ENCODE measurements around the gene CYP4F8. TPM values are rescaled to one million over a fixed set of nuclear protein-coding genes. Genes with fewer than 3 reads are reported as not detected.

Gene CYP4F8
- total RNA-seq, 2 experiments from 2014 or later = not detected

DNA sequence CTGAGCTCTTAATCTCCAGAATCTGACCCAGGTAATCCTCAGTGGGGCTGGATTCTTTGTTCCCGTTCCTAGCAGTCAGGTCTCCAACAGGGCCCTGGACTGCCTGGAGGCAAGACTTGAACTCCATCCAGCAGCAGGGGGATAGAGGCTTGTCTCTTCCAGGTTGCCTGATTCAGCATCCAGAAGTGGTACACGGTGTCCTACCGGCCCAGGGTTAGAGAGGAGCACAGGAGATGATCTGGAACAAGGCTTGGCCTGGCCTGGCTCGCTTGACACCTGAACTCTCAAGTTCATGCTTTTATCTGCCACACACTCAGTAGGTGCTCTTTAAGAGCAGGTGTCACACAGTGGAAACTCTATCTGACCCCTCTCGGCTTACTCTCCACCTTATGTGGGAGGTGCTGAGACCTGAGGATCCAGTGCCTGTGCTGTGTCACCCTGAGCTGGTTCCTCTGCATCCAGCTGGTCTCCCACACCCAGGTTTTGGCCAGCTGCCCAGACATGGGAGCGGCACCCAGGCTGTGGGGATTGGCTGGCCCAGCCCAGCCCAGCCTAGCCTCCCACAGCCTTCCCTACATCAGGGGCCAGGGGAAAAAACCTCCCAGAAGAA, 25.4 kb downstream of the CYP4F8 start, which contains the start of gene CYP4F3:
TSS of gene CYP4F3 (plus strand) at position 604 of the 610 bp plus-strand sequence. CDS start 519 bp downstream, outside the sequence.
- Histone ChIP-seq H2AFZ (ENCODE audit: low read length) (no peak within 1 kb of the TSS), H3K79me2 (ENCODE audit: insufficient read depth, low read depth, low read length) (no peaks in the 10 kb centered on the region), H3K4me3 (ENCODE audit: low read depth, low read length, poor library complexity, severe bottlenecking) (no peak within 1 kb of the TSS), H4K20me1 (ENCODE audit: insufficient read depth, low read length) (no peaks in the 10 kb centered on the region), H3K9me2 (ENCODE audit: insufficient read depth, low read length) (no peaks in the 10 kb centered on the region), H3K4me2 (ENCODE audit: low read length) (no peak within 1 kb of the TSS), H3K36me3 (ENCODE audit: insufficient read depth, low read length) (no peaks in the 10 kb centered on the region), H3K4me1 (ENCODE audit: insufficient read depth, low read length, poor library complexity, severe bottlenecking) (no peaks in the 10 kb centered on the region), H3K27ac (ENCODE audit: low read depth, low read length, poor library complexity, severe bottlenecking) (no peak within 1 kb of the TSS), H3K9me3 (ENCODE audit: low read length) (no peaks in the 10 kb centered on the region)
- TF ChIP-seq CTCF (conservative IDR thresholded peaks at IDR 0.05; ENCODE audit: low read length) = no peak
- TF ChIP-seq EZH2phosphoT487 (IDR thresholded peaks at IDR 0.05; ENCODE audit: borderline replicate concordance, low read depth, low read length) = no peak
- ChIA-PET CTCF (ENCODE audit: unreplicated experiment) (no interaction called here), POLR2A (no interaction called here)
- BruUV-seq (replicated peaks) = no TSS peak
- intact Hi-C loops (cut with micrococcal nuclease; ENCODE audit: unreplicated experiment) = no loop called here
- no peak for DNase-seq (ENCODE audit: low spot score)

DNA sequence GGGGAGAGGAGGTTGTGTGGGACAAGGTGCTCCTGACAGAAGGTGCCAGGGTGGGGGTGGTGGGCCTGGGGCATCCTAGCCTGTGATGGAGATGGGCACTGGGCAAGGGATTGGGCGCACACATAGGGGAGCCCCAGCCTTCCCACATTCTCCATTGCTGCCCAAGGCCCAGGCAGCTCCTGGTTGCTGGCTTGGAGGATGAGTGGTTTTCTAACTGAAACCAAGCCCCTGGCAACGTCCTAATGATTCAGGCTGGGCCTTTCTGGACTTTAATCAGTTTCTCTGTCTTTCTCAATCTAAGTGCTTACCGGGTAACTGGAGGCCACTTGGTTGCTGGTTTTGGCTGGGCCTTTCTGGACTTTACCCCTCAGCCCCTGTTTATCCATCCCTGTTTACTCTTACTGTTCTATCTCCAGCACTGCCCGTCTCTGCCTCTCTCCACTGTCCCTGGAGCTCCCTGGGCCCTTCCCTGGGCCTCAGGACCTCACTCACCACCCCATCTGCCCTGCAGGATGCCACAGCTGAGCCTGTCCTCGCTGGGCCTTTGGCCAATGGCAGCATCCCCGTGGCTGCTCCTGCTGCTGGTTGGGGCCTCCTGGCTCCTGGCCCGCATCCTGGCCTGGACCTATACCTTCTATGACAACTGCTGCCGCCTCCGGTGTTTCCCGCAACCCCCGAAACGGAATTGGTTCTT, 26.0 kb downstream of the CYP4F8 start:
- Histone ChIP-seq H3K4me3 (ENCODE audit: low read depth, low read length, poor library complexity, severe bottlenecking) (no peak overlapping the region), H3K4me2 (ENCODE audit: low read length) (no peak overlapping the region), H3K36me3 (ENCODE audit: insufficient read depth, low read length) (no peaks in the 10 kb centered on the region), H4K20me1 (ENCODE audit: insufficient read depth, low read length) (no peaks in the 10 kb centered on the region), H3K27ac (ENCODE audit: low read depth, low read length, poor library complexity, severe bottlenecking) (no peak overlapping the region), H3K79me2 (ENCODE audit: insufficient read depth, low read depth, low read length) (no peaks in the 10 kb centered on the region), H3K9me2 (ENCODE audit: insufficient read depth, low read length) (no peaks in the 10 kb centered on the region), H3K4me1 (ENCODE audit: insufficient read depth, low read length, poor library complexity, severe bottlenecking) (no peaks in the 10 kb centered on the region), H2AFZ (ENCODE audit: low read length) (no peak overlapping the region), H3K9me3 (ENCODE audit: low read length) (no peaks in the 10 kb centered on the region)
- intact Hi-C loops (cut with micrococcal nuclease; ENCODE audit: unreplicated experiment) = no loop called here
- POLR2A ChIA-PET = no interaction called here
- CTCF ChIA-PET (ENCODE audit: unreplicated experiment) = no interaction called here
- BruUV-seq (replicated peaks) = no TSS peak
- no peak for TF ChIP-seq CTCF (conservative IDR thresholded peaks at IDR 0.05; ENCODE audit: low read length)
- no peak for TF ChIP-seq EZH2phosphoT487 (IDR thresholded peaks at IDR 0.05; ENCODE audit: borderline replicate concordance, low read depth, low read length)
- no peak for DNase-seq (ENCODE audit: low spot score)

DNA sequence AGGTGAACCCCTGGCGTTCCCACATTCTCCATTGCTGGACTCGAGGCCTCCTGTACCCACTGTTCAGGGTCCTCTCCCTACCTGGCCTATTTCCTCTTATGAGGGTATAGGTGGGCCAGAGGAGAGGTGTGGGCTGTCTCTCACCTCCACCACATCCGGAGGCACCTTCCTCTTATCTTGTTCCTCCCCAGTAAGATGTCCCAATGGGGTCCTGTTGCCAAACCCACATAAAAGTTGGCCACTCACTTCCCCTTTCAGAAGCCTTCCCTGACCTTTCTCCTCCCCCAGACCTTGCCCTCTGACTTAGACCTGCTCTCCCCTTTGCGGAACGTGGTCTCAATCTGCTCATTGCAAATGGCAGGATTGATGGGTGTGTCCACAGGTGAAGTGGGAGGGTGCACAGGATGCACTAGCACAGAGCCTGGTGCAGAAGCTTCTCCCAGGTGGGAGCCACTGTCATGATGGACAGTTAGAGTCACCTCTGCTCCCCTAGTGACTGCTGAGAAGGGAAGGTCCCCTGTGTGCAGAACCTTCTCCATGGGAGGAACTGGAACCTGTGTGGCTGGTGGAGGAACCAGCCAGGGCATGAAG, 27.0 kb downstream of the CYP4F8 start:
- no peak overlapping the region for H2AFZ ChIP-seq (ENCODE audit: low read length)
- POLR2A ChIA-PET = no interaction called here
- H3K4me2 ChIP-seq (ENCODE audit: low read length) = no peak overlapping the region
- no peaks in the 10 kb centered on the region for H4K20me1 ChIP-seq (ENCODE audit: insufficient read depth, low read length)
- intact Hi-C loops (cut with micrococcal nuclease; ENCODE audit: unreplicated experiment) = no loop called here
- no peaks in the 10 kb centered on the region for H3K79me2 ChIP-seq (ENCODE audit: insufficient read depth, low read depth, low read length)
- no peaks in the 10 kb centered on the region for H3K4me1 ChIP-seq (ENCODE audit: insufficient read depth, low read length, poor library complexity, severe bottlenecking)
- no peaks in the 10 kb centered on the region for H3K9me2 ChIP-seq (ENCODE audit: insufficient read depth, low read length)
- no peak overlapping the region for H3K27ac ChIP-seq (ENCODE audit: low read depth, low read length, poor library complexity, severe bottlenecking)
- no peaks in the 10 kb centered on the region for H3K36me3 ChIP-seq (ENCODE audit: insufficient read depth, low read length)
- TF ChIP-seq EZH2phosphoT487 (IDR thresholded peaks at IDR 0.05; ENCODE audit: borderline replicate concordance, low read depth, low read length) = no peak
- TF ChIP-seq CTCF (conservative IDR thresholded peaks at IDR 0.05; ENCODE audit: low read length) = no peak
- DNase-seq (ENCODE audit: low spot score) = no peak
- BruUV-seq (replicated peaks) = no TSS peak
- CTCF ChIA-PET (ENCODE audit: unreplicated experiment) = no interaction called here
- no peak overlapping the region for H3K4me3 ChIP-seq (ENCODE audit: low read depth, low read length, poor library complexity, severe bottlenecking)
- H3K9me3 ChIP-seq (ENCODE audit: low read length) = no peaks in the 10 kb centered on the region
